Neuronal stem cell (in vitro differentiated cells): ENCODE results near the gene MEF2B.

Source experiments
- DNase-seq: peaks from one replicate; pipeline ENCODE4 v3.0.0-alpha.2; 2013; ENCODE audit warnings: low spot score
- H2AFZ ChIP-seq: one replicate; pipeline ENCODE4 v1.6.1; 2013; ENCODE audit warnings: mild to moderate bottlenecking, low read length, inconsistent platforms
- H2AK5ac ChIP-seq: 2 replicates; pipeline ENCODE4 v1.6.1; 2013; ENCODE audit warnings: low read depth, mild to moderate bottlenecking, inconsistent platforms, low read length, moderate library complexity, mixed read lengths
- H2BK120ac ChIP-seq: 2 replicates; pipeline ENCODE4 v1.6.1; 2013; ENCODE audit warnings: low read depth, mild to moderate bottlenecking, inconsistent platforms, low read length, moderate library complexity, mixed read lengths
- H2BK12ac ChIP-seq: one replicate; pipeline ENCODE4 v1.6.1; 2013; ENCODE audit warnings: low read length, inconsistent platforms
- H2BK15ac ChIP-seq: 2 replicates; pipeline ENCODE4 v1.6.1; 2013; ENCODE audit warnings: mild to moderate bottlenecking, low read length, inconsistent platforms, mixed read lengths
- H2BK5ac ChIP-seq: one replicate; pipeline ENCODE4 v1.6.1; 2013; ENCODE audit warnings: inconsistent platforms, mild to moderate bottlenecking, low read length, moderate library complexity
- H3K14ac ChIP-seq: one replicate; pipeline ENCODE4 v1.6.1; 2013; ENCODE audit warnings: low read length, inconsistent platforms
- H3K18ac ChIP-seq: 2 replicates; pipeline ENCODE4 v1.6.1; 2013; ENCODE audit warnings: low read length, inconsistent platforms
- H3K23ac ChIP-seq: 2 replicates; pipeline ENCODE4 v1.6.1; 2013; ENCODE audit warnings: low read depth, mild to moderate bottlenecking, mixed read lengths, low read length, inconsistent platforms; ENCODE audit not compliant: poor library complexity
- H3K27ac ChIP-seq: replicated peaks from 3 replicates; pipeline ENCODE4 v1.5.1; 2013; ENCODE audit warnings: low read length, inconsistent platforms
- H3K27me3 ChIP-seq, 3 experiments: 2 replicates each; pipeline ENCODE4 v1.6.1; 2013; ENCODE audit warnings: low read length in 3 of 3, mild to moderate bottlenecking in 2 of 3, inconsistent platforms in 1 of 3, low read depth in 1 of 3, mixed read lengths in 1 of 3, moderate library complexity in 1 of 3; ENCODE audit not compliant: control insufficient read depth in 3 of 3, insufficient read depth in 3 of 3
- H3K36me3 ChIP-seq, 2 donors: replicated peaks in 1 of 2; 2 replicates each; pipeline ENCODE4 v1.6.1; 2013; ENCODE audit warnings: low read length in 2 of 2; ENCODE audit not compliant: control insufficient read depth in 2 of 2, insufficient read depth in 2 of 2
- H3K4ac ChIP-seq: 2 replicates; pipeline ENCODE4 v1.6.1; 2013; ENCODE audit warnings: inconsistent platforms, mild to moderate bottlenecking, low read length, moderate library complexity
- H3K4me1 ChIP-seq, 2 donors: 1 replicate in 1 of 2; 2 replicates in 1 of 2; pipeline ENCODE4 v1.6.1; 2013; ENCODE audit warnings: low read length in 2 of 2, low read depth in 1 of 2; ENCODE audit not compliant: control insufficient read depth in 2 of 2, insufficient read depth in 1 of 2
- H3K4me2 ChIP-seq: one replicate; pipeline ENCODE4 v1.6.1; 2013; ENCODE audit warnings: mild to moderate bottlenecking, low read length, inconsistent platforms; ENCODE audit not compliant: insufficient read depth, poor library complexity, severe bottlenecking
- H3K4me3 ChIP-seq, 2 donors: 2 replicates each; pipeline ENCODE4 v1.5.1; 2013; ENCODE audit warnings: low read length in 2 of 2, mild to moderate bottlenecking in 2 of 2, inconsistent platforms in 1 of 2, moderate library complexity in 1 of 2
- H3K79me1 ChIP-seq: one replicate; pipeline ENCODE4 v1.6.1; 2013; ENCODE audit warnings: low read depth, mild to moderate bottlenecking, inconsistent platforms, low read length, moderate library complexity
- H3K9ac ChIP-seq: one replicate; pipeline ENCODE4 v1.6.1; 2013; ENCODE audit warnings: mild to moderate bottlenecking, low read depth, low read length, inconsistent platforms; ENCODE audit not compliant: poor library complexity
- H3K9me3 ChIP-seq, 2 donors: replicated peaks in 1 of 2; 2 replicates each; pipeline versions ENCODE3 to v1.6.1; 2013; ENCODE audit warnings: low read length in 2 of 2, mild to moderate bottlenecking in 2 of 2, inconsistent platforms in 1 of 2, low read depth in 1 of 2, mixed read lengths in 1 of 2, moderate library complexity in 1 of 2; ENCODE audit not compliant: control insufficient read depth in 2 of 2, insufficient read depth in 1 of 2
- H4K8ac ChIP-seq: one replicate; pipeline ENCODE4 v1.6.1; 2013; ENCODE audit warnings: low read depth, mild to moderate bottlenecking, inconsistent platforms, low read length, moderate library complexity
- H4K91ac ChIP-seq: one replicate; pipeline ENCODE4 v1.6.1; 2013; ENCODE audit warnings: low read length, low read depth, mild to moderate bottlenecking, inconsistent platforms; ENCODE audit not compliant: poor library complexity
- WGBS, 2 donors: extraction: QIAGEN DNeasy Blood & Tissue Kit; methylation state at CpG; one replicate each; pipeline ENCODE4 v1.1.7; 2013; ENCODE audit warnings: missing lambda C conversion rate in 2 of 2, mixed read lengths in 1 of 2; ENCODE audit not compliant: insufficient read length in 2 of 2, insufficient replicate concordance in 1 of 2; ENCODE audit errors: extremely low coverage in 2 of 2; 5-methylcytosine and 5-hydroxymethylcytosine counted together

MEF2B gene

DNA sequence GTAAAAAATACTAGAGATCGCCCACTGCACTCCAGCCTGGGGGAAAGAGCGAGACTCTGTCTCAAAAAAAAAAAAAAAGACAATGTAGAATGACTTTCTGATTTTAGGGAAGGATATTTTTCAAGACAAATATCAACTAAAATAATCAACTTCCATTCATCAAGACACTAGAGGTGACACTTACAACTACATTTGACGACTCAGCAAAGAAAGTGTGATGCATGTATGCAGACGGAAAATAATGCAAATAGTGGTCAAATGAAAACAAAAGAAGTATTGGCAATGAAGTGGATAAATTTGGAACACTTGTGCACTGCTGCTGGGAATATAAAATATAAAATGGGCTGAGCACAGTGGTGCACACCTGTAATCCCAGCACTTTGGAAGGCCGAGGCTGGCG lies 44.0 kb downstream of the MEF2B start:
- no peak overlapping the region for H3K27ac ChIP-seq
- H2AFZ ChIP-seq: no peak overlapping the region
- H3K18ac ChIP-seq: no peak overlapping the region
- H3K14ac ChIP-seq: no peak overlapping the region
- no peak overlapping the region for H3K9ac ChIP-seq
- H3K27me3 ChIP-seq: no peaks in the 10 kb centered on the region
- no peak overlapping the region for H3K4me3 ChIP-seq
- H4K8ac ChIP-seq: no peak overlapping the region
- peaks cover 0 to 21% of the 10 kb centered on the region in 2 donors for H3K36me3 ChIP-seq
- no peak overlapping the region for H2BK15ac ChIP-seq
- H3K79me1 ChIP-seq: no peaks in the 10 kb centered on the region
- H2BK12ac ChIP-seq: no peak overlapping the region
- peaks cover 2 to 13% of the 10 kb centered on the region in 2 donors for H3K9me3 ChIP-seq
- no peak overlapping the region for H3K4me2 ChIP-seq
- no peak overlapping the region for H2BK5ac ChIP-seq
- H3K4ac ChIP-seq: no peak overlapping the region
- no peaks in the 10 kb centered on the region for H3K4me1 ChIP-seq
- no CpG with 5 or more reads among the region's 6 CpGs for WGBS, 2 donors
- H2BK120ac ChIP-seq: no peak overlapping the region
- no peak overlapping the region for H2AK5ac ChIP-seq
- H3K23ac ChIP-seq: no peak overlapping the region
- H4K91ac ChIP-seq: no peak overlapping the region
- DNase-seq: no peak

DNA sequence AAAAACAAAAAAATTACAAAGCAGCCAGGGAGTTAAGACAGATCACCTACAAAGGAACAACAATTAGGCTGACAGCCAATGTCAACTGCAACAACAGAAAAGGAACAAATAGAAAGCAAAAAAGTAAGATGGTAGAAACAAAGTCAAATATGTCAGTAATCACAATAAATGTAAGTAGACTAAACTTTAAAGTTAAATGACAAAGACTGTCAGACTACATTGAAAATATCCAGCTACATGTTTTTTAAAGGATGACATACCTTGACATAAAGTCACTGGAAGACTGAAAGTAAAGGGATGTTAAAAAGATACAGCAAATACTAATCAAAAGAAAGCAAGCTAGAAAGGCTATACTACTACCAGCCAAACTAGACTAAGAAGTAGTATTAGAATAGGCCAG lies 46.7 kb downstream of the MEF2B start:
- H3K9me3 ChIP-seq: peaks cover 2 to 13% of the 10 kb centered on the region in 2 donors
- no peak overlapping the region for H3K23ac ChIP-seq
- no peak overlapping the region for H4K8ac ChIP-seq
- H3K36me3 ChIP-seq: peaks cover 10 to 30% of the 10 kb centered on the region in 2 donors
- H3K27ac ChIP-seq: no peak overlapping the region
- H3K9ac ChIP-seq: no peak overlapping the region
- H4K91ac ChIP-seq: no peak overlapping the region
- no peak overlapping the region for H2AK5ac ChIP-seq
- H2BK120ac ChIP-seq: no peak overlapping the region
- H2AFZ ChIP-seq: no peak overlapping the region
- no peak for DNase-seq
- no peak overlapping the region for H3K14ac ChIP-seq
- no peak overlapping the region for H2BK5ac ChIP-seq
- H3K4me2 ChIP-seq: no peak overlapping the region
- H3K79me1 ChIP-seq: peaks cover 2% of the 10 kb centered on the region
- no peaks in the 10 kb centered on the region for H3K27me3 ChIP-seq
- peaks cover 0 to 12% of the 10 kb centered on the region in 2 donors for H3K4me1 ChIP-seq
- no peak overlapping the region for H2BK15ac ChIP-seq
- no peak overlapping the region for H3K4me3 ChIP-seq
- H2BK12ac ChIP-seq: no peak overlapping the region
- H3K18ac ChIP-seq: no peak overlapping the region
- no peak overlapping the region for H3K4ac ChIP-seq

DNA sequence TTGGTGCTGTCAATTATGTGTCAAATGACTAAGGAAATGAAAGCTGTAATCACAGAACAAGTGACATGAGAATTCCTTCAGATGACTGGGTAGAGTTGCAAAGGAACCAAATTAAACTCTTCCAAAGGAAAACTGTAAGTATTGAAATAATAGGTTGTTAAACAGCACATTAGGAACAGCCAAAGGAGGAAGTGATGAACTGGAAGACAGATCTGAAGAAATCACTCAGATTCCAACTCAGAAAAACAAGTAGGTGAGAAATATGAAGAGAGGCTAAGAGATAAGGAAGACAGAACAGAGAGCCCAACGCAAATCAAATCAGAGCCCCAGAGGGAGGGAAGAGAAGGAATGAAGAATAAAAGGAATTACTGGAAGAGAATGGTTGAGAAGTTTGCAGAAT lies 47.2 kb downstream of the MEF2B start:
- Histone ChIP-seq H3K4me1 (peaks cover 0 to 12% of the 10 kb centered on the region in 2 donors), H3K27me3 (no peaks in the 10 kb centered on the region), H3K4ac (no peak overlapping the region), H2BK12ac (no peak overlapping the region), H2AK5ac (no peak overlapping the region), H3K18ac (no peak overlapping the region), H2BK5ac (no peak overlapping the region), H3K36me3 (peaks cover 10 to 30% of the 10 kb centered on the region in 2 donors), H3K23ac (no peak overlapping the region), H3K9ac (no peak overlapping the region), H3K9me3 (peaks cover 2 to 13% of the 10 kb centered on the region in 2 donors), H3K14ac (no peak overlapping the region), H3K79me1 (peaks cover 2% of the 10 kb centered on the region), H3K4me2 (no peak overlapping the region), H2BK15ac (no peak overlapping the region), H3K27ac (no peak overlapping the region), H2AFZ (no peak overlapping the region), H4K8ac (no peak overlapping the region), H2BK120ac (no peak overlapping the region), H3K4me3 (no peak overlapping the region), H4K91ac (no peak overlapping the region)
- no CpG with 5 or more reads among the region's 1 CpG for WGBS, 2 donors
- DNase-seq: no peak

DNA sequence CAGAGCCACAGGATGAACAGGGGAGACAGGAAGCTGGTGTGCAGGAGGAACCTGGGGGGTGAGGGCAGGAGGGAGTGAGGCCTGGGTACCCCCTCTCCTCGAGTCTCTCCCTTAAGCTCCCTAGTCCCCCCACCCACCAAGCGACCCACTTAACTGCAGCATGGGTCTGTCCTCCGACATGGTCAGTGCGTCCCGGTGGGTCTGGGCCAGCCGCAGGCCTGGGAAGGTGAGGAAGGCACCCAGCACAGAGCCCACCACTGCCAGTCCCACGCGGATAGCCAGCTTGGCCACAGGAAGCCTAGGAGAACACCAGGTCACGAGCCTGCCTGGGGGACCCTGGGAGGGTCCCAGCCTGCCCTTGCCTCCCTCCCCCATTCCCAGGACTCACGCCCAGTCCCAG lies 48.7 kb downstream of the MEF2B start:
- DNase-seq: no peak
- Histone ChIP-seq H3K27ac (no peak overlapping the region), H3K4me3 (peak overlapping the region in 1 of 2 donors; percentile 35), H3K23ac (peak overlapping the region; percentile 29), H3K27me3 (no peaks in the 10 kb centered on the region), H3K9ac (no peak overlapping the region), H2BK5ac (no peak overlapping the region), H2AK5ac (peak overlapping the region; percentile 95), H2BK12ac (no peak overlapping the region), H4K91ac (no peak overlapping the region), H3K36me3 (peaks cover 10 to 33% of the 10 kb centered on the region in 2 donors), H3K9me3 (peaks cover 4 to 13% of the 10 kb centered on the region in 2 donors), H2BK15ac (no peak overlapping the region), H3K4me1 (peaks cover 0 to 12% of the 10 kb centered on the region in 2 donors), H2BK120ac (no peak overlapping the region), H3K4me2 (no peak overlapping the region), H4K8ac (no peak overlapping the region), H3K79me1 (peaks cover 2% of the 10 kb centered on the region), H3K4ac (no peak overlapping the region), H2AFZ (no peak overlapping the region), H3K18ac (no peak overlapping the region), H3K14ac (no peak overlapping the region)
- WGBS, 2 donors: no CpG with 5 or more reads among the region's 10 CpGs
